ENCODE data around the gene CNNM2. TPM values are rescaled to one million over a fixed set of nuclear protein-coding genes. Genes with fewer than 3 reads are reported as not detected.

Gene CNNM2
- total and polyA plus RNA-seq, 4 donors, result 3.0 to 18.3 (median 7.8) TPM

DNA sequence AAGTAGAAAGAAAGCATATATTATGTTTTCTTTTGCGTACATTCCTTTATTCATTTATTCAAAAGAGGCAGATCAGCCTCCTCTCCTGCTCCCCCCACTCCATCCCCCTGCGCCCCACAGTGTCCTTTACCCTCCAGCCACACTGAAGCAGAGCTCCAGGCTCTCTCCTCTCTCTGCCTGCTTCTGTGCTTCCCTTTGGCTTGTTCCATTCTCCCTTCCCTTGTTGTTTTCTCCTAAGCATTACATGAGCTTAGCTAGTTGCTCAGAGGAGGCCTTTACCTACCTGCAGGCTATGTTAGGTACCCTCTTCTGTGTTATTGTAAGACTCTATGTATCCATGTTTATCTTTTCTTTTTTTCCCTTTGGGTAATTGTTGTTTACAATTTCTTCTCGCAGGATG is 27.4 kb downstream of the CNNM2 start:
- no peak overlapping the region for H3K4me3 ChIP-seq
- no peak for DNase-seq
- no peak overlapping the region for H3K27ac ChIP-seq (ENCODE audit: low read depth in 1 of 2, low read length in 1 of 2)
- H3K9ac ChIP-seq (ENCODE audit: insufficient read depth in 1 of 2, low read length in 2 of 2), result no peak overlapping the region
- H3K27me3 ChIP-seq (ENCODE audit: control insufficient read depth in 3 of 3, insufficient read depth in 3 of 3, low read length in 2 of 3), result no peaks in the 10 kb centered on the region
- no peaks in the 10 kb centered on the region for H3K9me3 ChIP-seq (ENCODE audit: control insufficient read depth in 4 of 4, insufficient read depth in 3 of 4, low read length in 3 of 4)
- H3K36me3 ChIP-seq (ENCODE audit: control insufficient read depth in 4 of 4, insufficient read depth in 4 of 4, low read length in 4 of 4), result no peaks in the 10 kb centered on the region
- 85 to 89% methylated on average over 3 of the region's 3 CpGs for WGBS, 2 donors
- peaks cover 0 to 8% (median 3%) of the 10 kb centered on the region in 5 donors for H3K4me1 ChIP-seq (ENCODE audit: control insufficient read depth in 5 of 5, insufficient read depth in 5 of 5, low read length in 5 of 5)
- TF ChIP-seq, protein P1, sequence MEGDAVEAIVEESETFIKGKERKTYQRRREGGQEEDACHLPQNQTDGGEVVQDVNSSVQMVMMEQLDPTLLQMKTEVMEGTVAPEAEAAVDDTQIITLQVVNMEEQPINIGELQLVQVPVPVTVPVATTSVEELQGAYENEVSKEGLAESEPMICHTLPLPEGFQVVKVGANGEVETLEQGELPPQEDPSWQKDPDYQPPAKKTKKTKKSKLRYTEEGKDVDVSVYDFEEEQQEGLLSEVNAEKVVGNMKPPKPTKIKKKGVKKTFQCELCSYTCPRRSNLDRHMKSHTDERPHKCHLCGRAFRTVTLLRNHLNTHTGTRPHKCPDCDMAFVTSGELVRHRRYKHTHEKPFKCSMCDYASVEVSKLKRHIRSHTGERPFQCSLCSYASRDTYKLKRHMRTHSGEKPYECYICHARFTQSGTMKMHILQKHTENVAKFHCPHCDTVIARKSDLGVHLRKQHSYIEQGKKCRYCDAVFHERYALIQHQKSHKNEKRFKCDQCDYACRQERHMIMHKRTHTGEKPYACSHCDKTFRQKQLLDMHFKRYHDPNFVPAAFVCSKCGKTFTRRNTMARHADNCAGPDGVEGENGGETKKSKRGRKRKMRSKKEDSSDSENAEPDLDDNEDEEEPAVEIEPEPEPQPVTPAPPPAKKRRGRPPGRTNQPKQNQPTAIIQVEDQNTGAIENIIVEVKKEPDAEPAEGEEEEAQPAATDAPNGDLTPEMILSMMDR (IDR thresholded peaks at IDR 0.05; ENCODE audit: control extremely low read depth, extremely low read depth), result no peak
- ATAC-seq (ENCODE audit: insufficient read depth, low FRiP score), result no peak

DNA sequence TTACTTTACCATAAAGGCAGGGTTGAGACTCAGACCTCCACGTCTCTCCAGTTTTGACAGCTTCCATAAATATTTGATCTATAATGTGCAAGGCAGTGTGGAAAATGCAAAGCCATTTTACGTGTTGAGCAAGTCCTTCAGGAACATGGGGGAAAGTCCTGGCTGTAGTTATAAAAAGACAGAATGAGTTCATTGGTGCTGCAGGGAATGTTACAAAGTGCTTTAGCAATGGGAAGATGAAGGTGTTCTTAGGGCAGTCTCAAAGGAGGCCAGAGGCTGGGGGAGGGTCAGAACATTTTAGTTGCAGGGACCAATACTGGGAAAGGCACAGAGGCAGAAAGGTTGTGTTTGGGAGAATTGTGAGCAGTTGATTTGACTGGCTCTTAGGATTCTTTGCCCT is 27.9 kb downstream of the CNNM2 start:
- Histone ChIP-seq H3K36me3 (ENCODE audit: control insufficient read depth in 4 of 4, insufficient read depth in 4 of 4, low read length in 4 of 4) (no peaks in the 10 kb centered on the region), H3K4me3 (no peak overlapping the region), H3K27ac (ENCODE audit: low read depth in 1 of 2, low read length in 1 of 2) (no peak overlapping the region), H3K27me3 (ENCODE audit: control insufficient read depth in 3 of 3, insufficient read depth in 3 of 3, low read length in 2 of 3) (no peaks in the 10 kb centered on the region), H3K9ac (ENCODE audit: insufficient read depth in 1 of 2, low read length in 2 of 2) (no peak overlapping the region), H3K4me1 (ENCODE audit: control insufficient read depth in 5 of 5, insufficient read depth in 5 of 5, low read length in 5 of 5) (peaks cover 0 to 8% (median 3%) of the 10 kb centered on the region in 5 donors), H3K9me3 (ENCODE audit: control insufficient read depth in 4 of 4, insufficient read depth in 3 of 4, low read length in 3 of 4) (no peaks in the 10 kb centered on the region)
- ATAC-seq (ENCODE audit: insufficient read depth, low FRiP score) (no peak), DNase-seq (no peak)
- 69 to 86% methylated on average over 2 of the region's 2 CpGs for WGBS, 2 donors
- TF ChIP-seq, protein P1 (IDR thresholded peaks at IDR 0.05; ENCODE audit: control extremely low read depth, extremely low read depth), result no peak

DNA sequence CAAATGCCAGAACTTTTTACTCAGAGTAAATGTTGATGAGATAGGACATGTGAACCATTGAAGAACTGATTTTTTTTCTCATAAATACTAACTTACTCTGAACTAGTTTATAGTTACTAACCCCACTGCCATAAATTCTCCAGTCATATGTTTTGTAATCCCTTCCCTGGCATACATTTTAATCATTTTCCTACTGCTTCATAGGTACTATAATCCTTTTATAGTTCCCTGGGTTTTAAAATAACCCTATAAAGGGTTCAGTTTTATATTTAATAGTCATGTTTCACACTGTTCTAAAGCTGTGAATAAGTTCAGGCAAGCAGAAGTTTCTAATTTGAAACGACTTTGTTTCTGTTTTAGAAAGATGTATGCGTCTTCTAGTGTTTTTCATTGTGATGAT is 28.9 kb downstream of the CNNM2 start:
- TF ChIP-seq, protein P1 (IDR thresholded peaks at IDR 0.05; ENCODE audit: control extremely low read depth, extremely low read depth), result no peak
- 91 to 92% methylated on average over 2 of the region's 2 CpGs for WGBS, 2 donors
- Histone ChIP-seq H3K27me3 (ENCODE audit: control insufficient read depth in 3 of 3, insufficient read depth in 3 of 3, low read length in 2 of 3) (no peaks in the 10 kb centered on the region), H3K4me1 (ENCODE audit: control insufficient read depth in 5 of 5, insufficient read depth in 5 of 5, low read length in 5 of 5) (peaks cover 0 to 8% (median 3%) of the 10 kb centered on the region in 5 donors), H3K36me3 (ENCODE audit: control insufficient read depth in 4 of 4, insufficient read depth in 4 of 4, low read length in 4 of 4) (no peaks in the 10 kb centered on the region), H3K4me3 (no peak overlapping the region), H3K9ac (ENCODE audit: insufficient read depth in 1 of 2, low read length in 2 of 2) (no peak overlapping the region), H3K27ac (ENCODE audit: low read depth in 1 of 2, low read length in 1 of 2) (no peak overlapping the region), H3K9me3 (ENCODE audit: control insufficient read depth in 4 of 4, insufficient read depth in 3 of 4, low read length in 3 of 4) (no peaks in the 10 kb centered on the region)
- ATAC-seq (ENCODE audit: insufficient read depth, low FRiP score) (no peak), DNase-seq (no peak)

DNA sequence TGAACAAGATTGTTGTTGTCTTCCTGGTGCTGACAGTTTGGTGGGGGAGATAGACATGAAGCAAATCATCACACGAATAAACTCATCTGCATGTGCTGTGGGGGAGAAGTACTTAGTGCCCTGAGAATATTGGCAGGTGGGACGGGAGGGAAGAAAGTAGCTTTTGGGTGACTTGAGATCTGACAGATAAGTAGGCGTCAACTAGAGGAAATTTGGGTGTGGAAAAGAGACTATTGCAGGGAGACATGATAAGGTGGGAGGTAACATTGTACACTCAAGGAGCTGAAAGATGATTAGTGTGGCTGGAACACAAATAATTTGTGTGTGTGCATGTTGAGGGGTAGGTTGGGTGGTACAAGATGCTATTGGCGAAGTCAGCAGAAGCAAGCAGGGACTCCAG is 30.1 kb downstream of the CNNM2 start:
- Histone ChIP-seq H3K27ac (ENCODE audit: low read depth in 1 of 2, low read length in 1 of 2) (no peak overlapping the region), H3K9ac (ENCODE audit: insufficient read depth in 1 of 2, low read length in 2 of 2) (no peak overlapping the region), H3K36me3 (ENCODE audit: control insufficient read depth in 4 of 4, insufficient read depth in 4 of 4, low read length in 4 of 4) (no peaks in the 10 kb centered on the region), H3K4me1 (ENCODE audit: control insufficient read depth in 5 of 5, insufficient read depth in 5 of 5, low read length in 5 of 5) (peaks cover 0 to 8% (median 3%) of the 10 kb centered on the region in 5 donors), H3K27me3 (ENCODE audit: control insufficient read depth in 3 of 3, insufficient read depth in 3 of 3, low read length in 2 of 3) (no peaks in the 10 kb centered on the region), H3K9me3 (ENCODE audit: control insufficient read depth in 4 of 4, insufficient read depth in 3 of 4, low read length in 3 of 4) (no peaks in the 10 kb centered on the region), H3K4me3 (no peak overlapping the region)
- ATAC-seq (ENCODE audit: insufficient read depth, low FRiP score) (no peak), DNase-seq (no peak)
- WGBS, 2 donors, result 90 to 94% methylated on average over 4 of the region's 4 CpGs
- TF ChIP-seq, protein P1 (IDR thresholded peaks at IDR 0.05; ENCODE audit: control extremely low read depth, extremely low read depth), result no peak
